ENCODE measurements around the gene DDX43.

DNA sequence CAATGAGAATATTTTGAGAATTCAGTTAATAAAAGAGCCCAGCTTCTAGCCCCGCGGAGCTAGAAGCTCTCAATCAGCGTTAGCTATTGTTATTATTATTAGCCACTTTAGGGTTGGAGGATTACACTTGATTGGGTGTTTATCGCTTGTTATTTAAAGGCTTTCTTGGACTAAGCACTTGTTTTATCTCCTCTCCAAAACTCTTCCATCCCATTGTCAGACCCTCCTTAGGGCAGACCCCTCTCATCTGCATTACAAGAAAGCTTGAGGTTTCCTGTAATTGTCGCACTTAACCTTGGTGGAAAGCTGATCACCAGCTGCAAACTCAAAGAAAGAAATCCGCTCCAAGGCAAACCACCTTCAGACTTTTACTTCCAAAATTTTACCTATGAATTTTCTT lies 45.3 kb upstream of the DDX43 start:
- TF ChIP-seq, protein P1, sequence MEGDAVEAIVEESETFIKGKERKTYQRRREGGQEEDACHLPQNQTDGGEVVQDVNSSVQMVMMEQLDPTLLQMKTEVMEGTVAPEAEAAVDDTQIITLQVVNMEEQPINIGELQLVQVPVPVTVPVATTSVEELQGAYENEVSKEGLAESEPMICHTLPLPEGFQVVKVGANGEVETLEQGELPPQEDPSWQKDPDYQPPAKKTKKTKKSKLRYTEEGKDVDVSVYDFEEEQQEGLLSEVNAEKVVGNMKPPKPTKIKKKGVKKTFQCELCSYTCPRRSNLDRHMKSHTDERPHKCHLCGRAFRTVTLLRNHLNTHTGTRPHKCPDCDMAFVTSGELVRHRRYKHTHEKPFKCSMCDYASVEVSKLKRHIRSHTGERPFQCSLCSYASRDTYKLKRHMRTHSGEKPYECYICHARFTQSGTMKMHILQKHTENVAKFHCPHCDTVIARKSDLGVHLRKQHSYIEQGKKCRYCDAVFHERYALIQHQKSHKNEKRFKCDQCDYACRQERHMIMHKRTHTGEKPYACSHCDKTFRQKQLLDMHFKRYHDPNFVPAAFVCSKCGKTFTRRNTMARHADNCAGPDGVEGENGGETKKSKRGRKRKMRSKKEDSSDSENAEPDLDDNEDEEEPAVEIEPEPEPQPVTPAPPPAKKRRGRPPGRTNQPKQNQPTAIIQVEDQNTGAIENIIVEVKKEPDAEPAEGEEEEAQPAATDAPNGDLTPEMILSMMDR (IDR thresholded peaks at IDR 0.05; ENCODE audit: low read depth, low read length), result no peak
- TF ChIP-seq POLR2A (IDR thresholded peaks at IDR 0.05; ENCODE audit: extremely low read depth, insufficient read length), result no peak
- TF ChIP-seq, protein P2, sequence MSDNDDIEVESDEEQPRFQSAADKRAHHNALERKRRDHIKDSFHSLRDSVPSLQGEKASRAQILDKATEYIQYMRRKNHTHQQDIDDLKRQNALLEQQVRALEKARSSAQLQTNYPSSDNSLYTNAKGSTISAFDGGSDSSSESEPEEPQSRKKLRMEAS (IDR thresholded peaks at IDR 0.05; ENCODE audit: low read depth, low read length), result no peak
- TF ChIP-seq MYC (IDR thresholded peaks at IDR 0.05; ENCODE audit: low read depth, low read length), result no peak

All from NB4 (cell line).